GM12872 (cell line): ENCODE results near the gene INPP4B.

Source experiments
- TF ChIP-seq, protein P1 (sequence below): IDR thresholded peaks from 3 replicates; pipeline ENCODE4 v1.5.1; 2011; ENCODE audit warnings: low read depth, mild to moderate bottlenecking, low read length, moderate library complexity; ENCODE audit not compliant: insufficient read depth

INPP4B gene

GRCh38 chr4:142846108-142846728, at the start of gene INPP4B:
TSS of gene INPP4B (minus strand) at chr4:142846301.
- TF ChIP-seq, protein P1, sequence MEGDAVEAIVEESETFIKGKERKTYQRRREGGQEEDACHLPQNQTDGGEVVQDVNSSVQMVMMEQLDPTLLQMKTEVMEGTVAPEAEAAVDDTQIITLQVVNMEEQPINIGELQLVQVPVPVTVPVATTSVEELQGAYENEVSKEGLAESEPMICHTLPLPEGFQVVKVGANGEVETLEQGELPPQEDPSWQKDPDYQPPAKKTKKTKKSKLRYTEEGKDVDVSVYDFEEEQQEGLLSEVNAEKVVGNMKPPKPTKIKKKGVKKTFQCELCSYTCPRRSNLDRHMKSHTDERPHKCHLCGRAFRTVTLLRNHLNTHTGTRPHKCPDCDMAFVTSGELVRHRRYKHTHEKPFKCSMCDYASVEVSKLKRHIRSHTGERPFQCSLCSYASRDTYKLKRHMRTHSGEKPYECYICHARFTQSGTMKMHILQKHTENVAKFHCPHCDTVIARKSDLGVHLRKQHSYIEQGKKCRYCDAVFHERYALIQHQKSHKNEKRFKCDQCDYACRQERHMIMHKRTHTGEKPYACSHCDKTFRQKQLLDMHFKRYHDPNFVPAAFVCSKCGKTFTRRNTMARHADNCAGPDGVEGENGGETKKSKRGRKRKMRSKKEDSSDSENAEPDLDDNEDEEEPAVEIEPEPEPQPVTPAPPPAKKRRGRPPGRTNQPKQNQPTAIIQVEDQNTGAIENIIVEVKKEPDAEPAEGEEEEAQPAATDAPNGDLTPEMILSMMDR: no peak

DNA sequence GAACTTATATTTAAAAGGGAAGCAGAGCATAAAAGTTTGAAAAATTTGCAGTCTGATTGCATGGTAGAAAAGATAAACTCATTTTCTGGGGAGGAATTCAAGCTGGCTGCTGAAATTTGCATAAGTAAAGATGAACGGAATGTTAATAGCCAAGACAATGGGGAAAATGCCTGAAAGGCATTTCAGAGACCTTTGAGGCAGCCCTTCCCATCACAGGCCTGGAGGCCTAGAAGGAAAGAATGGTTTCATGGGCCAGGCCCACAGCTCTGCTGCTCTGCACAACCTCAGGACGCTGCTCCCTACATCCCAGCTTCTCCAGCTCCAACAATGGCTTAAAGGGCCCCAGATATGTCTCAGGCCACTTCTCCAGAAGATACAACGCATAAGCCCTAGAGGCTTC, 46.9 kb upstream of the INPP4B start:
- TF ChIP-seq, protein P1: no peak

DNA sequence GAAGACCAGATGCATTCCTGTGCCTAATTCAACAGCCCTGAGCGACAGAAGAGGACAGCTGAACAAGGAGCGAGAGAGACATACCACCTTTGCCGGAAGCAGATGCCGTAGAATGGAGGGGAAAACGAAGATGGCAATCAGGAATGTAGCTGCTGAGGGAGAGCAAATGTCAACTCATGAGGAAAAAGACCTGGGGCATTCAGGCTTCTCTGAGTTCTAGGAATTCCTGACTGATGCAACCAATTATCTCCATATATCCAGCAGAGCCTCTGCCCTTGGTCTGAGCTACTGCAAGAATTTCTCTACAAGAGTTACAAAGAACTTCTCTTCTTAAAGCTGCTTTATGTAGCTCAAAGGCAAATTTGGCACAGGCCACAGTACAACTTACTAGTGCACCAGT, 40.5 kb upstream of the INPP4B start:
- TF ChIP-seq, protein P1: no peak

GRCh38 chr4:142883040-142883832, 37.1 kb upstream of the INPP4B start:
- TF ChIP-seq, protein P1: 0 out of 3 replicates have a peak, but pooled peaks have one; percentile 14

DNA sequence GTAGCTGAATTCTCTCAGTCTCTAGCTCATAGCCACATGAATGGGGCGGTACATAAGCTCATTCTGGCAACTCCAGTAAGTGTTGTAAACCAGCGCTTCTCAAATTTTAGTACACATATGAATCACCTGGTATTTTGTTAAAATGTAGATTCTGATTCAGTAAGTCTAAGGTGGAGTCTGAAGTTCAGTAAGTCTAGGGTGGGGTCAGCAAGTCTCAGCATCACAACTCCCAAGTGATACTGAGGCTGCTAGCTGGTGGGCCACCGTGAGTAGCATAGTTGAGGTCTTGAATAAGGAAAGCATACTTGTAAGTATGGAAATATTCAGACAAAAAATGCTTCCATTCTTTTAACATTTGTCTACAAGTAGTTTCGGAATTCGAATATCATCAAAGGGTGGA, 36.1 kb upstream of the INPP4B start:
- TF ChIP-seq, protein P1: no peak

- TF ChIP-seq, protein P1: no peak
These were observed 35.2 kb upstream of the INPP4B start for GRCh38 chr4:142881331-142881730.

GRCh38 chr4:142875117-142875516, 29.0 kb upstream of the INPP4B start:
- TF ChIP-seq, protein P1: peak; percentile 21; the same call in 1 of the 3 replicates
